IMR-90 (cell line): Measurements from ENCODE around the gene CENPU.

ENCODE experiments used
- CHD1 ChIP-seq: IDR thresholded peaks from 2 replicates; pipeline ENCODE4 v1.6.1; 2012; ENCODE audit warnings: low read depth, low read length, improper control_type of control experiment
- CTCF ChIP-seq: conservative IDR thresholded peaks from 2 replicates; pipeline ENCODE4 v1.5.1; 2012; ENCODE audit warnings: mild to moderate bottlenecking, low read depth, low read length, improper control_type of control experiment
- MAFK ChIP-seq: IDR thresholded peaks from 2 replicates; pipeline ENCODE4 v1.6.1; 2012; ENCODE audit warnings: low read depth, low read length, improper control_type of control experiment
- POLR2A ChIP-seq: IDR thresholded peaks from 2 replicates; pipeline ENCODE4 v1.6.1; 2012; ENCODE audit warnings: mild to moderate bottlenecking, low read depth, low read length
- RAD21 ChIP-seq: IDR thresholded peaks from 2 replicates; pipeline ENCODE4 v1.6.1; 2012; ENCODE audit warnings: low read length, improper control_type of control experiment
- RCOR1 ChIP-seq: IDR thresholded peaks from 2 replicates; pipeline ENCODE4 v1.6.1; 2012; ENCODE audit warnings: mild to moderate bottlenecking, low read length, improper control_type of control experiment; ENCODE audit not compliant: insufficient replicate concordance
- RFX5 ChIP-seq: IDR thresholded peaks from 2 replicates; pipeline ENCODE4 v1.8.0; 2012; ENCODE audit warnings: low read depth, mild to moderate bottlenecking, low read length, moderate library complexity
- SMC3 ChIP-seq: fragments of 150-350 bp; IDR thresholded peaks from 2 replicates; pipeline ENCODE4 v1.6.1; 2016; ENCODE audit warnings: low read depth, mild to moderate bottlenecking, antibody characterized with exemption, low read length, moderate library complexity

- TF ChIP-seq RAD21 (no peak), POLR2A (no peak; the same call in 1 of the 2 replicates), CTCF (no peak), CHD1 (no peak), MAFK (no peak), RFX5 (peak; percentile 62), RCOR1 (peak; percentile 39), SMC3 (peak; percentile 33; the same call in 1 of the 2 replicates)
Measured at GRCh38 chr4:184733654-184734524, at the start of gene CENPU.
